GM21576 (cell line): Measurements from ENCODE around the gene GLT6D1.

Experiments used
- ATAC-seq: cut with Tn5 transposase; IDR thresholded peaks from one replicate; pipeline ENCODE4 v1.9.1; 2021; ENCODE audit warnings: mild to moderate bottlenecking, moderate library complexity; ENCODE audit not compliant: unreplicated experiment

GLT6D1 gene

DNA sequence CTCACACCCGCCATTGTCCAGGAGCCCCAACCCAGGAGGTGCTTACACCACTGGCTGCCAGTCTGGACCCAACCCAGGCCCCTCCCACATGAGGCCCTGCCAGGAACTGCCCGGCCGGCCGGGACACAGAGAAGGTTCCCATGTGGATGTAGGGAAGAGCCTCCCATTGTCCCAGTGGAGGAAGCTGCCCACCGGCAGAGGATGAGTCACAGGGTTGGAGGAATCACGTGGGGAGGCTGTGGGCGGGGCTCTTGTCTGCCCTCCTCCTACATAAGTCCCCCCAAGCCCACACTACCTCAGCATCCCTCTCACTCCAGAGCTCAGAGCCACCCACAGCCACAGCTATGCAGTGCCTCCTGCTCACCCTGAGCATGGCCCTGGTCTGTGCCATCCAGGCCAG lies 51.7 kb downstream of the GLT6D1 start:
- ATAC-seq = no peak

- ATAC-seq = no peak
Measured at GRCh38 chr9:135586601-135587109, 52.7 kb downstream of the GLT6D1 start.

GRCh38 chr9:135584934-135585333 lies 54.4 kb downstream of the GLT6D1 start:
- ATAC-seq = no peak

- no peak for ATAC-seq
Measured at GRCh38 chr9:135584371-135584770, 55.0 kb downstream of the GLT6D1 start.

DNA sequence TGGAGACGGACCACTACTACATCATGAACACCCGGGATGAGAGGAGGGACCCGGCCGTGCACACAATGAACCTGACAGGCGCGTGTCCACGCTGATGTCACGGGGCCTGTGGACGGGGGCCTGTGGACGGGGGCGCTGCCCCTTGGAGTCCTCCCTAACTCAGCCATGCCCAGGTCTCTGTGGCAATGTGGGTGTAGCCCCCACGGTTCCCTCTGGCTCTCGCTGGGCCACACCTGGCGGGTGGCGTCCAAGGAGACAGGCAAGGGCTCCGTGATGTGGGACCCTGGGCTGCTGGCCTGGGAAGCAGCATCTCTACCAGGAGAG lies 55.7 kb downstream of the GLT6D1 start:
- ATAC-seq = no peak

DNA sequence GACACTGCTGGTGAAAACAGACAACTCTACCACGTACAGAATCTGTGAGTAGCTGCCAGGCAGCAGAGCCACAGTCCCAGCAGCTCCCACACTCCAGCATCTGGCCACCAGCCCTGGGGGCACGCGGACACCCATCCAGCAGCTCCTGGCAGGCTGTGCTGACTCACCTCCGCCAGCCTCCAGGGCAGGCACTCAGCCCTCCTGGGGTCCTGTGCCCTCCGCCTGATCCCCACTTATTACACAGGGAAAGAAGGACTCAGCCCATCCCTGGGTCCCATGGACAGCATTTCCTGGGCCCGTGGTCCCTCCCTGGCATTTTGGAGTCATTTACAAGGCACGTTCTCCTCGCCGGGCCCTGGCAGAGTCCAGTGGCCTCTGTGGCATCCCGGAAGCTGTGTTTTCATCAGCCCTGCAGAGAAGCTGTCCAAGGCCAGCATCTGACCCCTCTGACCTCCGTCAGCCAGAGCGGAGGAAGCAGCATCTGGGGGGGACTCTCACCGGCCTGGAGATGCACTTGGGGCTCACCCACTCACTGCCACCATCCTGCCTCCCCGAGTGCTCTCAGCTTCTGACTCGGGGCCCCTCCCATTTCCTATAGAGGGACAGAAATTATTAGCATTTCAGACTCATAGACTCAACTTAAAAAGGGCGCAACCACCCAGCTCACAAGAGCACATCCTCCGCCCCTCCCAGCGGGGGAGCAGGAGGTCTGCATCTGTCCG lies 56.2 kb downstream of the GLT6D1 start:
- no peak for ATAC-seq

- no peak for ATAC-seq
Measured at GRCh38 chr9:135582541-135582940, 56.8 kb downstream of the GLT6D1 start.

- ATAC-seq = no peak
Measured at GRCh38 chr9:135581636-135582426, 57.5 kb downstream of the GLT6D1 start.

DNA sequence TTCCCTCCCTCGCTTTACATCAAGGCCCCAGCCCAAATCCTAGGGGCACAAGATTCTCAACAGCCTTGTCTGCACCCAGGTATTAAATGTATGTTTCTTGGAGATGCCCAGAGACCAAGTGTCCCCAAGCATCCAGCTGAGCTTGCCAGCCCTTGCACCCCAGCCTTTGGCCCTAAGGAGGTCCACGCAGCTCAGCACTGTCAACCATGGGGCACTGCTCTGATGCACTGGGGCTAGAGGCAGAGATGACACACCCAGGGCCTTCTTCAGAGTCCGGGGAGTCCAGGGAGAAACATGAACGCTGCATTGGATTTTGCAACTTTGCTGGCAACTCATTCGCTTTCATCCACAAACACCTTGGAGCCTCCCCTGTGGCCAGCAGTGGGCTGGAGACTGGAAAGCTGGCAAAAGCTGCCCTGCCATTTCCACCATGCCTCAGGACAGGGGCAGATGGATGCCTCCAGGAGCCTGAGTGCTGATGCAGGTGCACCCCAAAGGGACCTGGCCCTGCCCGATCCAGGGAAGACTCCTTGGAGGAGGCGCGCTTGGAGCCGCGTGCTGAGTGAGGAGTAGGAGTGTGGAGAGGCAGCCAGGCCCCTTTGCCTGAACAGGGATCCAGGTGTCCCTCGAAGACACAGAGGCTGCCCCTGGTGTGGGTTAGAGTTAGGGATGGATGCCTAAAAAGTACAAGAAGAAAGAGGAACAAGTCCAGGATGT lies 58.5 kb downstream of the GLT6D1 start:
- ATAC-seq = no peak

DNA sequence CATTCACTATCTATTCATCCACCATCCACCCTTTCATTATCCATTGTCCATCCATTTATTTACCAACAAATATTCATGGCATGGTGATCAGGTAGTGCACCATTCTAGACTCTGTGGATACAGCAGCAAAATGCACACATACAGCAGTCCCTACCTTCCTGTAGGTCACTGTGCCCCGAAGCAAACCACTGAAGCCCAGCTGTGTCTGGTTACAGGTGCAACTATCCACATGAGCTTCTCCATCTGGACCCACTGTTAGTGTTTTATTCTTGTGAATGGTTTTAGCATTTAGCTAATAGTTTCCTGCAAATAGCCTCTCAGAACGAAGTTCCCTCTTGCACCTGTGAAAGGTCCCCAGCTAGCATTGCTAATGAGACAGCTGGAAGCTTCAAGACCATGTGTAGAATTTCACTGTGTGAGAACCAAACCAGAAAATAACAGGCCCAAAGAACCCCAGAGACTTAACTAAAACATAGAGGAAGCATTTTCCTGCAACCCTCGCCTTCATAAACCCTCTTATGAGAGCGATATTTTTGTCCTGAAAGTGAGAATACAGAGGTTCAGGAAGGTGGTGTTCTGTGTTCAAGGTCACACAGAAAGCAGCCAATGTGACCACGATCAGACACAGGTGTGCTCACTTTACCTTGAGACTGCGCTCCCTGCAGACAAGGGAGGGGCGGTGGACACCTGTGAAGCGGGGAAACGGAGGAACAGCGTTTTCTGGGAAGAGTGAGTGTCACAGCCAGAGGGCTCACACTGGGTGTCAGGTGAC lies 59.3 kb downstream of the GLT6D1 start:
- no peak for ATAC-seq

DNA sequence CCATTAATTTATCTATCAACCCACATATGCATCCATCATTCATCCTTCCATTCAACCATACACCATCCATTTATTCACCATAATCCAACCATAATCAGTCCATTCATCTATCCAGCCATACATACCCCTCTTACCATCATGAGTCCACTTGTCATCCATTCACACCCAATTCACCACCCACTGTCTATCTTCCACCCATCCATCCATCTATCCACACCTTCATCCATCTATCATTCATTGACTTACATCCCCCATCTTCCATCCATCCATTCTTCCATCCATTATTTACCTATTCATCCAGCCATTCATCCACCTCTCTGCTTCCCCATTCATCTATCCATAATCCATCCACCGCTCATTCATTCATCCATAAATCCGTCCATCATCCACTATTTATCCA lies 60.0 kb downstream of the GLT6D1 start:
- no peak for ATAC-seq

DNA sequence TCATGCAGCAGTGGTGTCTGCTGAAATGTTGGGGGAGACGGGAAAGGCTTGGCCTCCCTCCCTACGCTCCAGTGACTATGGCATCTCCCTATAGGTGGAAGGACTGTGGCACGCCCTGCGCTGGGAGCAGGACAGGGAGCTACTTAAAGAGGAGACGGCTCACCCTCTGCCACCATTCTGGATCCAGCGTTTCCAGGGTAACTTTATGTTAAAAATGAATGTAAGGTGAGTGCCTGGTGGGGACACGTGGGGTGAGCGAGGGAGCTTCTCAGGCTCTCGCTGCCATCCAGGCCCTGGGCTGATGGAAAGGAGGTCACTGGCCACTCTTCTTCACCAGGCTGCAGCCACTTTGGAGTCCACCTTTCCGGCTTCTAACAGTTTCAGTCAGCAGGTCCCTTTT lies 62.1 kb downstream of the GLT6D1 start:
- no peak for ATAC-seq

DNA sequence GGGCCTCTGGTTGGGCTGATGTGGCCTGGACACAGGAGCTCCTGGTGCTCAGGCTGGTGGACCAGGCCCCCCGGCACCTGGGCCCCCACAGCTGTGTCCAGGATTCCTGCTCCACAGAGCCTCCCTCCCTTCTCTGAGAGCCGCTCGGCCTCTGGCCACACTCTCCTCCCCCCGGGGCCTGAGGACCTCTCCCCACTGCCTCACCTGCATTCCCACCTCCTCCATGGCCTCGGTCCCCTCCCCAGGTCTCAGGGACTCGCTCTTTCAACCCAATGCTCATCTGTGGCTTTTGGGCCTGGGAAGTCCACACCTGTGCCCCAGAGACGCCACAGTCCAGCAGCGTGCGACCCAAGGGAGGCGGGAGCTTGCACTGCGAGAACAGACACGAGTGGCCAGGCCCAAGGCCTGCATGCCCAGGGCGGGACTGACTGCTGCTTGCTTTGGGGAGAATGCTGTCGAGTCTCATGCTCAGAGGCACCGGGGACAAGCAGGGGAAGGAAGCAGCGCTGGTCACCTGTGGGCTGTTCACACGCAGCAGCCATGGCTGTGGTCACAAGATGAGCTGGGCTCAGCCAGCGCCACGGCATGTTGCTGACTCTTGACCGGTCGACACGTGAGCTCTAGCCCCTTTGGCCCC lies 63.2 kb downstream of the GLT6D1 start:
- ATAC-seq = no peak

DNA sequence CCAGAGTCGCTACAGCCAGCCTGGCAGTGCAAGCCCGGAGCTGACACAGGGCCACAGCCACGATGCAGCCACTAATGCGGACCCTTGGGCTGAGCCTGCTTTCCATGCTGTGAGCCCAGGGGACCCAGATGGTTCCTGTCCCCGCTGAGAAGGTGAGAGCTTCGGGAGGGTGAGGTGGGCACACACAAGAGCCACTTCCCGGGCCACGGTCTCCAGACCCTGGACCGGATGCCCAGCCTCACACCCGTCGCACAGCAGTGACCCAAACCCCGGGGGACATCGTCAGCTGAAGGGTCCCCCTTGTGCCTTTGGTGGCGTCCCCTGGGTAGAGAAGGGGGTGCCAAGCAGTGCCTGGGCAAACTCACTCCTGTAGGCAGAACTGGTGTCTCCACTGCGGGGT lies 64.4 kb downstream of the GLT6D1 start:
- ATAC-seq = no peak

- no peak for ATAC-seq
Measured at GRCh38 chr9:135574331-135574730, 65.0 kb downstream of the GLT6D1 start.
